HepG2 (cell line): ENCODE data around the gene LPIN3. TPM values are rescaled to one million over a fixed set of nuclear protein-coding genes. Genes with fewer than 3 reads are reported as not detected.

Source experiments
- BRF2 ChIP-seq: sonication (generic); formaldehyde crosslinking; IDR thresholded peaks from 2 replicates; pipeline ENCODE4 v1.8.1; 2022; ENCODE audit warnings: mild to moderate bottlenecking, missing genetic modification reagents
- CBFB ChIP-seq: sonication (generic); formaldehyde crosslinking; IDR thresholded peaks from 2 replicates; pipeline ENCODE4 v1.4.0; 2020; ENCODE audit warnings: missing genetic modification reagents
- CBX5 ChIP-seq: sonication (generic); formaldehyde crosslinking; IDR thresholded peaks from 2 replicates; pipeline ENCODE4 v1.4.0; 2020; ENCODE audit warnings: missing genetic modification reagents, borderline replicate concordance
- EEA1 ChIP-seq: sonication (generic); formaldehyde crosslinking; IDR thresholded peaks from 2 replicates; pipeline ENCODE4 v1.5.1; 2020; ENCODE audit warnings: mild to moderate bottlenecking, missing genetic modification reagents, borderline replicate concordance
- ETS1 ChIP-seq: sonication (generic); formaldehyde crosslinking; IDR thresholded peaks from 2 replicates; pipeline ENCODE4 v1.4.0; 2020; ENCODE audit warnings: missing genetic modification reagents
- GATAD1 ChIP-seq: IDR thresholded peaks from 2 replicates; pipeline ENCODE4 v1.6.1; 2016; ENCODE audit warnings: missing genetic modification reagents, missing compliant biosample characterization
- HDAC1 ChIP-seq: sonication (generic); formaldehyde crosslinking; IDR thresholded peaks from 2 replicates; pipeline ENCODE4 v1.5.1; 2020; ENCODE audit warnings: mild to moderate bottlenecking, missing genetic modification reagents
- HDAC6 ChIP-seq: fragments of 200-600 bp; sonication (generic); IDR thresholded peaks from 2 replicates; pipeline ENCODE4 v1.7.0; 2017; ENCODE audit warnings: mild to moderate bottlenecking, antibody characterized with exemption, low read length, low read depth
- HOXA9 ChIP-seq: sonication (generic); formaldehyde crosslinking; IDR thresholded peaks from 2 replicates; pipeline ENCODE4 v1.8.1; 2022; ENCODE audit warnings: missing genetic modification reagents, mild to moderate bottlenecking, moderate library complexity, borderline replicate concordance
- NAIF1 ChIP-seq: sonication (generic); formaldehyde crosslinking; IDR thresholded peaks from 2 replicates; pipeline ENCODE4 v1.5.0; 2020; ENCODE audit warnings: mild to moderate bottlenecking, missing genetic modification reagents, borderline replicate concordance
- NR2F6 ChIP-seq, 2 experiments: IDR thresholded peaks; 2 replicates each; pipeline ENCODE4 v1.6.1; 2016; ENCODE audit warnings: antibody characterized with exemption in 1 of 2, mild to moderate bottlenecking in 1 of 2
- RBM39 ChIP-seq: fragments of 200-400 bp; formaldehyde crosslinking; IDR thresholded peaks from one replicate; pipeline ENCODE4 v1.6.1; 2018; ENCODE audit warnings: antibody characterized with exemption, mild to moderate bottlenecking, low read depth, low read length; ENCODE audit not compliant: poor library complexity, severe bottlenecking
- SIX1 ChIP-seq: sonication (generic); formaldehyde crosslinking; IDR thresholded peaks from 2 replicates; pipeline ENCODE4 v1.4.0; 2020; ENCODE audit warnings: missing genetic modification reagents, borderline replicate concordance
- SMAD9 ChIP-seq: sonication (generic); formaldehyde crosslinking; IDR thresholded peaks from 2 replicates; pipeline ENCODE4 v1.5.1; 2020; ENCODE audit warnings: mild to moderate bottlenecking, missing genetic modification reagents
- SSRP1 ChIP-seq: IDR thresholded peaks from 2 replicates; pipeline ENCODE4 v1.6.1; 2016; ENCODE audit warnings: control low read depth
- TAF1 ChIP-seq: sonication (generic); formaldehyde crosslinking; IDR thresholded peaks from 2 replicates; pipeline ENCODE4 v1.4.0; 2020; ENCODE audit warnings: missing genetic modification reagents
- YEATS4 ChIP-seq: sonication (generic); formaldehyde crosslinking; IDR thresholded peaks from 2 replicates; pipeline ENCODE4 v1.4.0; 2020; ENCODE audit warnings: missing genetic modification reagents, borderline replicate concordance
- ZNF276 ChIP-seq: sonication (generic); formaldehyde crosslinking; IDR thresholded peaks from 2 replicates; pipeline ENCODE4 v1.4.0; 2020; ENCODE audit warnings: mild to moderate bottlenecking, low read depth, missing genetic modification reagents
- ZNF281 ChIP-seq: sonication (generic); formaldehyde crosslinking; IDR thresholded peaks from 2 replicates; pipeline ENCODE4 v1.4.0; 2020; ENCODE audit warnings: missing genetic modification reagents, borderline replicate concordance
- ZNF556 ChIP-seq: sonication (generic); formaldehyde crosslinking; IDR thresholded peaks from 2 replicates; pipeline ENCODE4 v1.4.0; 2020; ENCODE audit warnings: mild to moderate bottlenecking, missing genetic modification reagents, borderline replicate concordance
- ZNF572 ChIP-seq: sonication (generic); formaldehyde crosslinking; IDR thresholded peaks from 2 replicates; pipeline ENCODE4 v1.5.1; 2020; ENCODE audit warnings: mild to moderate bottlenecking, missing genetic modification reagents
- ZNF839 ChIP-seq: sonication (generic); formaldehyde crosslinking; IDR thresholded peaks from 2 replicates; pipeline ENCODE4 v1.4.0; 2020; ENCODE audit warnings: missing genetic modification reagents, mild to moderate bottlenecking, borderline replicate concordance
- polyA plus RNA-seq, 8 experiments: library from polyadenylated mRNA; depleted of rRNA in 3 of 8; stranded (reverse) in 7 of 8; unstranded in 1 of 8; fragments of >200 nt; fragmentation: Illumina TruSeq in 4 of 8; extraction: Trizol in 4 of 8; gene quantifications; 2 replicates each; pipeline versions ENCODE4 v1.2.1 to v1.2.3, GENCODE V29; 2011 to 2016; ENCODE audit warnings: low read depth in 4 of 8, missing spikeins in 1 of 8, mixed read lengths in 1 of 8; ENCODE audit not compliant: insufficient read depth in 1 of 8
- total RNA-seq, 5 experiments: library from RNA; depleted of rRNA; stranded (reverse); fragments of >200 nt; fragmentation: Illumina TruSeq; extraction: Trizol; gene quantifications; 2 replicates each; pipeline ENCODE4 v1.2.3, GENCODE V29; 2016; ENCODE audit warnings: low read depth in 1 of 5

LPIN3 gene
- total and polyA plus RNA-seq, 2 of the 13 experiments (the other 11 are each of a cell fraction or from before 2014, with no cell fraction given), result 14.2 to 28.6 TPM

GRCh38 chr20:41316602-41317545 is 23.7 kb upstream of the LPIN3 start (continued):
- TF ChIP-seq YEATS4 (CRISPR knock-in tag) (peak; percentile 90), NR2F6 (IDR thresholded peaks at IDR 0.05) (peak; percentile 76), NR2F6 (CRISPR knock-in tag; IDR thresholded peaks at IDR 0.05) (peak; percentile 82), RBM39 (peak; percentile 8), ZNF276 (CRISPR knock-in tag) (peak; percentile 79; the same call in 1 of the 2 replicates), HOXA9 (CRISPR knock-in tag) (no peak), SSRP1 (CRISPR knock-in tag) (peak; percentile 38; the same call in 1 of the 2 replicates), EEA1 (CRISPR knock-in tag) (no peak; the same call in 1 of the 2 replicates), ZNF281 (CRISPR knock-in tag) (0 out of 2 replicates have a peak, but pooled peaks have one; percentile 5), ZNF839 (CRISPR knock-in tag) (peak; percentile 63; the same call in 1 of the 2 replicates), BRF2 (no peak), HDAC6 (no peak), HDAC1 (CRISPR knock-in tag) (peak; percentile 96), ZNF572 (peak; percentile 95), ETS1 (CRISPR knock-in tag) (0 out of 2 replicates have a peak, but pooled peaks have one; percentile 49), NAIF1 (CRISPR knock-in tag) (no peak), GATAD1 (CRISPR knock-in tag) (peak; percentile 63), TAF1 (CRISPR knock-in tag) (peak; percentile 29; the same call in 1 of the 2 replicates), SIX1 (CRISPR knock-in tag) (no peak), ZNF556 (CRISPR knock-in tag) (peak; percentile 74; the same call in 1 of the 2 replicates), SMAD9 (CRISPR knock-in tag) (no peak), CBX5 (no peak), CBFB (CRISPR knock-in tag) (no peak)
